ENCODE data around the gene IGSF9B. TPM values are rescaled to one million over a fixed set of nuclear protein-coding genes. Genes with fewer than 3 reads are reported as not detected.

The IGSF9B gene
- total RNA-seq, 2 donors from 2014 or later = 5.0 to 6.0 TPM

DNA sequence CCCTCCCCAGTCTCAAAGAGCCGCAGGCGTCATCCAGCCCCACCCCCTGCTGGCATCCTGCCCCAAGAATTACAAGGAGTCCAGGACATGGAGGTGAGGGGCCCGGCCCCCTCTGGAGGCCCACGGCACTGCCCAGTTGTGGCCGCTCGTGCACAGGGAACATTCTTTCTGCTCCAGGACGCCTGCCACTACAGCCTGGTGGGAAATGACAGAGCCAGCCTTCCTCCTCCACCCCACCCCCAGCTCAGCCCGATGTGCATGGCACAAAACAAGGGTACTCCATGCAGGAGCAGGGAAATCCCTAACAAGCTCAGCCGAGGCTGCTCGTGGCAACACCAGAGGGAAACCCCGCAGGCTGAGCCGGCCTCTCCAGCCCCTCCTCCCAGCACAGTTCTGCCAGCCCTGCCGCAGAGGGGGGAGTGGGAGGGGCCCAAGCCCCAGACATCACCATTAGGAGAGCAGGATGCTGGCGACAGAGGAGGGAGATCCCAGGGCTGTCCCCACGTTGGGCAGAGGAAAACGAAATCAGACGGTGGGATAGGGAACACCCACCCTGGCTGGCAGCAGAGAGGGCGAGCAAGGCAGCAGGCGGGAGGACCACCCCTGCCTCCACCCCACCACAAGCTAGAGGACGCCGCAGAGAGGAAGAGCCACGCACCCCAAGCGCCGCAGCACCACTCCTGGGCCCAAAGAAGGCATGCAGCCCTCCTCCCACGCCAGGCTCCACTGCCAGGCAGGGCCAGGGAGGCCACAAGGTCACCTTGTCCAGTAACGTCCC is 10.0 kb downstream of the IGSF9B start:
- Histone ChIP-seq H3K4me1 (no peaks in the 10 kb centered on the region), H3K27me3 (no peaks in the 10 kb centered on the region)
- intact Hi-C loops (cut with DNase I) = no loop called here

GRCh38 chr11:133946051-133946450 is 10.7 kb downstream of the IGSF9B start:
- Histone ChIP-seq H3K9me3 (no peaks in the 10 kb centered on the region), H3K36me3 (no peaks in the 10 kb centered on the region), H3K4me3 (no peak overlapping the region), H3K9ac (ENCODE audit: low read depth in 2 of 2, low read length in 2 of 2) (no peak overlapping the region), H3K27ac (no peak overlapping the region), H3K27me3 (no peaks in the 10 kb centered on the region), H3K4me1 (no peaks in the 10 kb centered on the region)
- intact Hi-C loops (cut with DNase I) = no loop called here
- no peak for DNase-seq
- TF ChIP-seq CTCF (IDR thresholded peaks at IDR 0.05) = no peak

More for the DNA sequence above, 10.0 kb downstream of the IGSF9B start:
- Histone ChIP-seq H3K36me3 (no peaks in the 10 kb centered on the region), H3K27ac (no peak overlapping the region), H3K4me3 (no peak overlapping the region), H3K9ac (ENCODE audit: low read depth in 2 of 2, low read length in 2 of 2) (no peak overlapping the region), H3K9me3 (no peaks in the 10 kb centered on the region)
- TF ChIP-seq CTCF (IDR thresholded peaks at IDR 0.05) = no peak
- no peak for DNase-seq

GRCh38 chr11:133945087-133945974 is 11.4 kb downstream of the IGSF9B start:
- no peak overlapping the region for H3K4me3 ChIP-seq
- H3K9me3 ChIP-seq = no peaks in the 10 kb centered on the region
- H3K36me3 ChIP-seq = no peaks in the 10 kb centered on the region
- no peak for TF ChIP-seq CTCF (IDR thresholded peaks at IDR 0.05)
- no peaks in the 10 kb centered on the region for H3K27me3 ChIP-seq
- DNase-seq = no peak
- no peak overlapping the region for H3K27ac ChIP-seq
- intact Hi-C loops (cut with DNase I) = no loop called here
- H3K4me1 ChIP-seq = no peaks in the 10 kb centered on the region
- no peak overlapping the region for H3K9ac ChIP-seq (ENCODE audit: low read depth in 2 of 2, low read length in 2 of 2)

- no peaks in the 10 kb centered on the region for H3K9me3 ChIP-seq
- no peaks in the 10 kb centered on the region for H3K4me1 ChIP-seq
- no peak overlapping the region for H3K9ac ChIP-seq (ENCODE audit: low read depth in 2 of 2, low read length in 2 of 2)
- intact Hi-C loops (cut with DNase I) = no loop called here
- H3K4me3 ChIP-seq = no peak overlapping the region
- H3K36me3 ChIP-seq = no peaks in the 10 kb centered on the region
- H3K27me3 ChIP-seq = no peaks in the 10 kb centered on the region
- no peak for TF ChIP-seq CTCF (IDR thresholded peaks at IDR 0.05)
- H3K27ac ChIP-seq = no peak overlapping the region
- no peak for DNase-seq
These were observed 12.6 kb downstream of the IGSF9B start for GRCh38 chr11:133943950-133944698.

DNA sequence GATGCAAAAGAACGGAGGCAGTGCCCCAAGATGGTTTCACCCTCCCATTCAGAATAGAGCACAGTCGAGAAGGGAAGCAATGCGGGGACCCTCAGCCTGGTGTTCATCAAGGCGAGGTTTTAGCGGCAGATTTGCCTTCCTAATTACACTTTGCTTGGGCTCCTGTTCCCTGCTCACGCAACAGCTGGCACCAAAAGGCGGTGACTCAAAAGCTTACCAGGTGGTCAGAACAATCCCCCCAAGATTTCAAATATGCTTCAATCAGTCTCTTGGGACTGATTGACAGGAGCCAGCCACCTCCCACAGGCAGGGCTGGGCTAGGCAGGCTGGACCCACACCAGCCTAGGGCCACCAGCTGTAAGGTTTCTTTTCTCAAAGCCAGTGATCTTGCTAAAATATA is 14.2 kb downstream of the IGSF9B start:
- H3K4me3 ChIP-seq = no peak overlapping the region
- H3K9ac ChIP-seq (ENCODE audit: low read depth in 2 of 2, low read length in 2 of 2) = no peak overlapping the region
- no peaks in the 10 kb centered on the region for H3K4me1 ChIP-seq
- TF ChIP-seq CTCF (IDR thresholded peaks at IDR 0.05) = no peak
- H3K9me3 ChIP-seq = no peaks in the 10 kb centered on the region
- no peak for DNase-seq
- intact Hi-C loops (cut with DNase I) = no loop called here
- no peaks in the 10 kb centered on the region for H3K27me3 ChIP-seq
- no peaks in the 10 kb centered on the region for H3K36me3 ChIP-seq
- no peak overlapping the region for H3K27ac ChIP-seq
